Sigmoid colon (tissue), 7 donors: Measurements from ENCODE around the gene GGT6. TPM values are rescaled to one million over a fixed set of nuclear protein-coding genes. Genes with fewer than 3 reads are reported as not detected.

Experiments used
- DNase-seq: peaks from one replicate; pipeline ENCODE4 v3.0.0-alpha.2; 2019
- H3K27ac ChIP-seq, 4 donors: fragments of 200-600 bp; sonication (generic); one replicate each; pipeline ENCODE4 v1.5.1; 2016 to 2019; ENCODE audit warnings: mild to moderate bottlenecking in 1 of 4
- H3K27me3 ChIP-seq, 3 donors: fragments of 200-600 bp; sonication (generic); one replicate each; pipeline ENCODE4 v1.5.1; 2019; ENCODE audit warnings: mild to moderate bottlenecking in 1 of 3
- H3K36me3 ChIP-seq, 4 donors: fragments of 200-600 bp; sonication (generic); one replicate each; pipeline ENCODE4 v1.5.1; 2016 to 2019
- H3K4me1 ChIP-seq, 4 donors: fragments of 200-600 bp; sonication (generic); one replicate each; pipeline ENCODE4 v1.5.1; 2017 to 2019
- H3K4me3 ChIP-seq, 4 donors: fragments of 200-600 bp; sonication (generic); one replicate each; pipeline ENCODE4 v1.5.1; 2017 to 2019; ENCODE audit warnings: mild to moderate bottlenecking in 2 of 4, moderate library complexity in 1 of 4
- H3K9me3 ChIP-seq, 4 donors: fragments of 200-600 bp in 3 of 4; sonication (generic) in 3 of 4; one replicate each; pipeline versions ENCODE4 v1.5.1 to v1.6.1; 2013 to 2019
- EP300 ChIP-seq, 4 donors: sonication (generic); formaldehyde crosslinking; IDR thresholded peaks; one replicate each; pipeline ENCODE4 v1.6.1; 2017; ENCODE audit warnings: antibody characterized with exemption in 4 of 4
- POLR2A ChIP-seq, 2 donors: fragments of 450-650 bp; IDR thresholded peaks; one replicate each; pipeline ENCODE4 v1.6.1; 2016; ENCODE audit warnings: antibody characterized with exemption in 2 of 2, mild to moderate bottlenecking in 2 of 2, moderate library complexity in 2 of 2
- POLR2AphosphoS5 ChIP-seq, 4 donors: sonication (generic); formaldehyde crosslinking; IDR thresholded peaks; one replicate each; pipeline ENCODE4 v1.6.1; 2017; ENCODE audit warnings: antibody characterized with exemption in 4 of 4
- WGBS, 2 donors: extraction: QIAGEN DNeasy Blood & Tissue Kit; methylation state at CpG; one replicate each; pipeline ENCODE4 v1.1.7; 2013; 5-methylcytosine and 5-hydroxymethylcytosine counted together
- intact Hi-C: fragments of 100-400 bp; cut with DNase I; formaldehyde crosslinking; loops from one replicate; pipeline ENCODE4 v1.15.1; 2023
- polyA plus RNA-seq, 3 donors: library from polyadenylated mRNA; stranded (reverse); fragments of 200-250 nt; gene quantifications; one replicate each; pipeline ENCODE4 v1.2.3, GENCODE V29; 2013
- total RNA-seq, 4 donors: library from RNA; depleted of rRNA; stranded (reverse); fragments of >200 nt; gene quantifications; one replicate each; pipeline ENCODE4 v1.1.0, GENCODE V29; 2016
- TF ChIP-seq, protein P1 (sequence below), 4 experiments: fragments of 450-650 bp in 3 of 4; fragments of 200-600 bp in 1 of 4; IDR thresholded peaks; one replicate each; pipeline ENCODE4 v1.5.1; 2016 to 2019; ENCODE audit warnings: antibody characterized with exemption in 4 of 4, mild to moderate bottlenecking in 3 of 4, moderate library complexity in 2 of 4
- donor health status: healthy with polysubstance abuse.
- donor health status: Bipolar disorder and iron deficiency.
- donor health status: healthy.

Gene GGT6
- total and polyA plus RNA-seq, 7 donors = 0.71 to 94.4 (median 22.2) TPM; not detected in 2

DNA sequence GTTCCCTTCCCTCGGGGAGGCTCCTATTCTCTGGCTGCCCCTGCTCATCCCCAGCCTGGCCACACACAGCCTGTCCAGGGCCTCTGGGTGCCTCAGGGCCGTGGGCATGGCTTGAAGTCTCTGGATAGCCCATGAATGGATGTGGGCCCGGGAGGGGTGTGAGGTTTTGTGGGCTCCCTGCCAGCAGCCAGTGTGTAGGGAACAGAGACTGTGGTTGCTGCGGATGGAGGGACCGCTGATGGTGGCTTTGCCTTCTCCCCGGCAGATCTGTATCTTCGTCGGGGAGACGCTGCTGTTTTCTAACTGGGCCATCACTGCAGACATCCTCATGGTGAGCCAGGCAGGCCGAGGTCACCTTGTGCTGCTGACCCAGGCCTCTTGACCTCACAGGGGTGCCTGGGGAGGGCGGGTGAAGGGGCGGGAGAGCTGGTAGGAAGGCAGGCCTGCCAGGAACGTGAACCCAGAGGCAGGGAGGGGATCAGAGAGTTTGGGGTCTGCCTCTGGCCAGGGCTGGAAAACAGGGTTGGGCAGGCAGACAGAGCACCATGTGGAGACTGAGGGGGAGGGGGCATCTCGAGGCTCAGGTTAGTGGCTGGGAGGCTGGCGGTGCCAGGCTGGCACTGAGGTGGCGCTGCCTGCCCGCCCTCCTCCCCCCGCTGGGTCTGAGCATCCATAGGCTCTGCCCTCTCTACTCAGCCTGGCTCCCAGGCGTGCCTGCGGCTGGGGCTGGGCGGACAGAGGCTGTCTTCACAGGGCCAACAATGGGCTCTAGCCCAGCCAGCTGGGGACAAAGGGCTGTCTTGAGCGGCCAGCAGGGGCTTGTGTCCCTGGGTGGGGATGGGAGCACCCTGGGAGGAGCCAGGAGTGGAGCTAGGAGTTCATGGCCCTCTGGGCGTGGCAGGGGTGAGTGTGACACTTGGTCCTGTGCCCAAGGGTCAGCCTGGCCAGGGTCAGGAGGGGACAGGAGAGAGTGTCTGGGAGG, 26.6 kb downstream of the GGT6 start:
- Histone ChIP-seq H3K36me3 (peaks cover 0 to 5% (median 0%) of the 10 kb centered on the region in 4 donors), H3K4me1 (peaks cover 0 to 37% (median 22%) of the 10 kb centered on the region in 4 donors), H3K4me3 (no peak overlapping the region), H3K27me3 (peaks cover 0 to 21% (median 6%) of the 10 kb centered on the region in 3 donors), H3K27ac (peak overlapping the region; percentile 51 to 72 (median 61)), H3K9me3 (no peaks in the 10 kb centered on the region)
- intact Hi-C loops = no loop called here
- WGBS, 2 donors = 30 to 60% methylated on average over 23 of the region's 23 CpGs
- TF ChIP-seq EP300 (IDR thresholded peaks at IDR 0.05) (no peak), POLR2AphosphoS5 (IDR thresholded peaks at IDR 0.05) (no peak)
- TF ChIP-seq, protein P1, sequence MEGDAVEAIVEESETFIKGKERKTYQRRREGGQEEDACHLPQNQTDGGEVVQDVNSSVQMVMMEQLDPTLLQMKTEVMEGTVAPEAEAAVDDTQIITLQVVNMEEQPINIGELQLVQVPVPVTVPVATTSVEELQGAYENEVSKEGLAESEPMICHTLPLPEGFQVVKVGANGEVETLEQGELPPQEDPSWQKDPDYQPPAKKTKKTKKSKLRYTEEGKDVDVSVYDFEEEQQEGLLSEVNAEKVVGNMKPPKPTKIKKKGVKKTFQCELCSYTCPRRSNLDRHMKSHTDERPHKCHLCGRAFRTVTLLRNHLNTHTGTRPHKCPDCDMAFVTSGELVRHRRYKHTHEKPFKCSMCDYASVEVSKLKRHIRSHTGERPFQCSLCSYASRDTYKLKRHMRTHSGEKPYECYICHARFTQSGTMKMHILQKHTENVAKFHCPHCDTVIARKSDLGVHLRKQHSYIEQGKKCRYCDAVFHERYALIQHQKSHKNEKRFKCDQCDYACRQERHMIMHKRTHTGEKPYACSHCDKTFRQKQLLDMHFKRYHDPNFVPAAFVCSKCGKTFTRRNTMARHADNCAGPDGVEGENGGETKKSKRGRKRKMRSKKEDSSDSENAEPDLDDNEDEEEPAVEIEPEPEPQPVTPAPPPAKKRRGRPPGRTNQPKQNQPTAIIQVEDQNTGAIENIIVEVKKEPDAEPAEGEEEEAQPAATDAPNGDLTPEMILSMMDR (IDR thresholded peaks at IDR 0.05) = no peak
- DNase-seq = no peak

DNA sequence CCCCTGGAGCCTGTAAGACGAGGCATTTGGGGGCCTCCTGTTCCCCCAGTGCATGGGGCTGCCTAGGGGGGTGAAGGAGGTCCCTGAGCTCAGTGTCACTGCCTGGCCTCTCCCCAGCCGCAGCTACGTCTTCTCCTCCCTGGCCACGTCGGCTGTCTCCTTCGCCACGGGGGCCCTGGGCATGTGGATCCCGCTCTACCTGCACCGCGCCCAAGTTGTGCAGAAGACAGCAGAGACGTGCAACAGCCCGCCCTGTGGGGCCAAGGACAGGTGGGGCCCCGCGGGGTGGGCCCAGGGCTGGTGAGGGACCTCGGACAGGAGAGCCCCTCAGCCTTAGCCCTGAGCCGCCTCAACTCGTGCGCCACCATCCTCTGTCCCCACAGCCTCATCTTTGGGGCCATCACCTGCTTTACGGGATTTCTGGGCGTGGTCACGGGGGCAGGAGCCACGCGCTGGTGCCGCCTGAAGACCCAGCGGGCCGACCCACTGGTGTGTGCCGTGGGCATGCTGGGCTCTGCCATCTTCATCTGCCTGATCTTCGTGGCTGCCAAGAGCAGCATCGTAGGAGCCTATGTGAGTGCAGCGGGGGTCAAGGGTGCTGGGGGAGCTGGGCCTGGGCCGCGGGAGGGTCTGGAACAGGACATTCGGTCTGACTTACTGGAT, 27.4 kb downstream of the GGT6 start:
- H3K4me1 ChIP-seq = peaks cover 0 to 34% (median 22%) of the 10 kb centered on the region in 4 donors
- 69 to 85% methylated on average over 33 of the region's 33 CpGs for WGBS, 2 donors
- no peaks in the 10 kb centered on the region for H3K36me3 ChIP-seq
- H3K9me3 ChIP-seq = no peaks in the 10 kb centered on the region
- no peak overlapping the region for H3K4me3 ChIP-seq
- no peak for DNase-seq
- TF ChIP-seq POLR2A (IDR thresholded peaks at IDR 0.05) = no peak
- no peak for TF ChIP-seq EP300 (IDR thresholded peaks at IDR 0.05)
- TF ChIP-seq, protein P1 (IDR thresholded peaks at IDR 0.05) = no peak
- TF ChIP-seq POLR2AphosphoS5 (IDR thresholded peaks at IDR 0.05) = no peak
- H3K27me3 ChIP-seq = peaks cover 0 to 21% (median 6%) of the 10 kb centered on the region in 3 donors
- intact Hi-C loops = no loop called here
- peak overlapping the region; percentile 51 to 72 (median 61) for H3K27ac ChIP-seq

DNA sequence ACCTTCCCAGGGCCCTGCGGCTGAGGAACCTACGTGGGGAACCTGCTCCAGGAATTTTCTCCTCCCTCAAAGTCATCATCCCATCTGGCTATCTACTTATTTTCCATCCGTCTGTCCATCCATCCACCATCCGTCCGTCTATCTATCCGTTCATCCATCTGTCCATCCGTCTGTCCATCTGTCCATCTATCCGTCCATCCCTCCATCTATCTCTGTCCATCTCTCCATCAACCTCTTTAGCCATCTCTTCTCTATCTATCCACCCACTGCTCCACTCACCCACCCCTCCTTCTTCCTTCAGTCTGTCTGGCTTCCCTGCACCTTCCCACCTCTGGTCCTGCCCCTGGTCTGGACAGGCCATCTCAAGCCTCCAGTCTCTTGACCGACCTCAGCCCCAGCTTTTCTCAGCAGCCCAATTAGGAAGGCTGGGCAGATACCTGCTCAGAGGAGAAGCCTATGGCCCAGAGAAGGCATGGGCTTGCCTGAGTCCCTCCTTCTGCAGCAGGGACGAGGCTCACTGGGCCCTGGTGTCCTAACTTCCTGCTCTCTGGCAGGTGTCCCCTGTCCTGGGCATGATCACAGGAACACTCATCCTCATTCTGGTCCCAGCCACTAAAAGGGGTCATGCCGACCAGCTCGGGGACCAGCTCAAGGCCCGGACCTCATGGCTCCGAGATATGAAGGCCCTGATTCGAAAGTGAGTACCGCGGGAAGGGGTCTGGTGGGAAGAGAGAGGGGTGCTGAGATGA, 28.2 kb downstream of the GGT6 start:
- peaks cover 0 to 26% (median 17%) of the 10 kb centered on the region in 4 donors for H3K4me1 ChIP-seq
- no peaks in the 10 kb centered on the region for H3K9me3 ChIP-seq
- no peak overlapping the region for H3K4me3 ChIP-seq
- intact Hi-C loops = no loop called here
- TF ChIP-seq POLR2A (IDR thresholded peaks at IDR 0.05) (no peak), EP300 (IDR thresholded peaks at IDR 0.05) (no peak)
- no peak for DNase-seq
- no peaks in the 10 kb centered on the region for H3K36me3 ChIP-seq
- 92 to 93% methylated on average over 17 of the region's 17 CpGs for WGBS, 2 donors
- peaks cover 0 to 21% (median 6%) of the 10 kb centered on the region in 3 donors for H3K27me3 ChIP-seq
- H3K27ac ChIP-seq = peak overlapping the region in 3 of 4 donors; percentile 27 to 61 (median 60)

DNA sequence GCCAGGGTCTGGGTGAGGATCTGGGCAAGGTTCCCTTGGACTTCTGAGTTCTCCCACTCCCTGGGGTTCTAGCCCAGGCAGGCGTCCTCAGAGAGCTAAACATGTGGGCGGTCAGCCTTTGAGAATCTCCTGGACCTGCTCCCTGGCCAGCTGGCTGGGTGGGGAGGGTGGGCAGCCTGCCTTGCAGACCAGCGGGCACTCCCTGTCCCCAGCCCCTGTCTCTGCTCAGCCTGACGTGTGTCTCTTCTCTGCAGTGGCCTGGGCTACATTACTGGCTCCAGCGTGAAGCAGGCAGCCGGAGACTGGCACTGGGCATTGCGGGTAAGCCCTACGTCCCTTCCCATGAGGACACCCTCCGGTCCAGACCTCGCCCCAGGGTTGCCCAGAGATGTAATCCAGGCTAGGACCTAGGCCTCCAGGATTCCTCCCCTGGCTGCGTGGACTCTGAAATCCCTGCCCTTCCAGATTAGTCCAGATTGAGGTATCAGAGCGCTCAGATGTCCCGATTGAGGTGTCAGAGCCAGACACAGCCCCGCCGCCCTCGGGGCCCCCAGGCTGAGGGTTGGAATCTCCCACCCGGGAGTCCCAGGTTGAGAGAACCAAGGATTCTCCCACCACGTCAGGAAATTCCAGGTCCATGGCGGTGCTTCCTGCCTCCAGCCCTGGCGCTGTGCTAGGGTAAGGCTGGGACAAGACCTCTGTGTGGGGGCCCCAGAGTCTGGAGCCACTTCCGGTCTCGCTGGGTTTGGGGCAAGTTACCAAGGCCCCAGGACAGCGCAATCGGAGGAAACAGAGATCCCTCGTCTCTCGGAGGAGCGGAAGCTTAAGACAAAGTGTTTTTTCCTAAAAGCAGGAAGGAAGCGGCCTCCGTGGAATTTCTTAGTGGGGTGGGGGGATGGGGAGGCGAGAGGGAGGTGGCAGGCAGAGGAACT, 29.3 kb downstream of the GGT6 start:
- TF ChIP-seq POLR2AphosphoS5 (IDR thresholded peaks at IDR 0.05) = no peak
- TF ChIP-seq, protein P1 (IDR thresholded peaks at IDR 0.05) = no peak
- TF ChIP-seq POLR2A (IDR thresholded peaks at IDR 0.05) = no peak
- TF ChIP-seq EP300 (IDR thresholded peaks at IDR 0.05) = no peak
- 78 to 80% methylated on average over 30 of the region's 30 CpGs for WGBS, 2 donors
- Histone ChIP-seq H3K4me3 (no peak overlapping the region), H3K9me3 (no peaks in the 10 kb centered on the region), H3K27me3 (peaks cover 0 to 20% (median 6%) of the 10 kb centered on the region in 3 donors), H3K4me1 (peaks cover 0 to 15% (median 6%) of the 10 kb centered on the region in 4 donors), H3K27ac (peak overlapping the region in 3 of 4 donors; percentile 27 to 60 (median 44)), H3K36me3 (no peaks in the 10 kb centered on the region)
- no peak for DNase-seq
- intact Hi-C loops = no loop called here
